Vagina (tissue), 2 donors: ENCODE data around the gene PSMD14.

Source experiments
- POLR2A ChIP-seq, 2 donors: fragments of 450-650 bp; IDR thresholded peaks; one replicate each; pipeline ENCODE4 v1.6.1; 2017; ENCODE audit warnings: antibody characterized with exemption in 2 of 2, mild to moderate bottlenecking in 2 of 2, moderate library complexity in 2 of 2
- TF ChIP-seq, protein P1 (sequence below), 3 experiments: fragments of 450-650 bp in 2 of 3; fragments of 200-600 bp in 1 of 3; sonication (generic) in 1 of 3; IDR thresholded peaks; one replicate each; pipeline ENCODE4 v1.5.1; 2017 to 2019; ENCODE audit warnings: antibody characterized with exemption in 3 of 3, mild to moderate bottlenecking in 2 of 3, moderate library complexity in 2 of 3

GRCh38 chr2:161427664-161428587, 119.7 kb downstream of the PSMD14 start:
- TF ChIP-seq POLR2A (IDR thresholded peaks at IDR 0.05) = no peak
- TF ChIP-seq, protein P1, sequence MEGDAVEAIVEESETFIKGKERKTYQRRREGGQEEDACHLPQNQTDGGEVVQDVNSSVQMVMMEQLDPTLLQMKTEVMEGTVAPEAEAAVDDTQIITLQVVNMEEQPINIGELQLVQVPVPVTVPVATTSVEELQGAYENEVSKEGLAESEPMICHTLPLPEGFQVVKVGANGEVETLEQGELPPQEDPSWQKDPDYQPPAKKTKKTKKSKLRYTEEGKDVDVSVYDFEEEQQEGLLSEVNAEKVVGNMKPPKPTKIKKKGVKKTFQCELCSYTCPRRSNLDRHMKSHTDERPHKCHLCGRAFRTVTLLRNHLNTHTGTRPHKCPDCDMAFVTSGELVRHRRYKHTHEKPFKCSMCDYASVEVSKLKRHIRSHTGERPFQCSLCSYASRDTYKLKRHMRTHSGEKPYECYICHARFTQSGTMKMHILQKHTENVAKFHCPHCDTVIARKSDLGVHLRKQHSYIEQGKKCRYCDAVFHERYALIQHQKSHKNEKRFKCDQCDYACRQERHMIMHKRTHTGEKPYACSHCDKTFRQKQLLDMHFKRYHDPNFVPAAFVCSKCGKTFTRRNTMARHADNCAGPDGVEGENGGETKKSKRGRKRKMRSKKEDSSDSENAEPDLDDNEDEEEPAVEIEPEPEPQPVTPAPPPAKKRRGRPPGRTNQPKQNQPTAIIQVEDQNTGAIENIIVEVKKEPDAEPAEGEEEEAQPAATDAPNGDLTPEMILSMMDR (IDR thresholded peaks at IDR 0.05) = no peak
